ENCODE results near the gene C1QTNF9.
"Not testable (repeated sequence)": the region's sequence is repeated elsewhere in the genome, so short reads cannot be mapped to it uniquely, and the experiment has no call there.

Gene C1QTNF9

GRCh38 chr13:24365191-24365590 is 55.8 kb downstream of the C1QTNF9 start:
- DNase-seq, result no peak

- not testable (repeated sequence) for DNase-seq
These were observed 56.9 kb downstream of the C1QTNF9 start for GRCh38 chr13:24366315-24366714.

GRCh38 chr13:24371273-24371672 is 61.9 kb downstream of the C1QTNF9 start:
- DNase-seq, result not testable (repeated sequence)

All from NCI-H345 (cell line).